Activated CD4-positive, alpha-beta T cell treated with anti-CD3 and anti-CD28 coated beads, Interleukin-2, Interleukin-6, amounts not matched to agents 100 ng/mL and 50 ng/mL, durations not matched to agents 16 hours and 8 hours (primary cell): ENCODE data around the gene COL12A1.
"Not testable (repeated sequence)": the region's sequence is repeated elsewhere in the genome, so short reads cannot be mapped to it uniquely, and the experiment has no call there.

ENCODE experiments used
- DNase-seq: peaks from one replicate; pipeline ENCODE4 v3.0.0-alpha.2; 2020

Gene COL12A1

DNA sequence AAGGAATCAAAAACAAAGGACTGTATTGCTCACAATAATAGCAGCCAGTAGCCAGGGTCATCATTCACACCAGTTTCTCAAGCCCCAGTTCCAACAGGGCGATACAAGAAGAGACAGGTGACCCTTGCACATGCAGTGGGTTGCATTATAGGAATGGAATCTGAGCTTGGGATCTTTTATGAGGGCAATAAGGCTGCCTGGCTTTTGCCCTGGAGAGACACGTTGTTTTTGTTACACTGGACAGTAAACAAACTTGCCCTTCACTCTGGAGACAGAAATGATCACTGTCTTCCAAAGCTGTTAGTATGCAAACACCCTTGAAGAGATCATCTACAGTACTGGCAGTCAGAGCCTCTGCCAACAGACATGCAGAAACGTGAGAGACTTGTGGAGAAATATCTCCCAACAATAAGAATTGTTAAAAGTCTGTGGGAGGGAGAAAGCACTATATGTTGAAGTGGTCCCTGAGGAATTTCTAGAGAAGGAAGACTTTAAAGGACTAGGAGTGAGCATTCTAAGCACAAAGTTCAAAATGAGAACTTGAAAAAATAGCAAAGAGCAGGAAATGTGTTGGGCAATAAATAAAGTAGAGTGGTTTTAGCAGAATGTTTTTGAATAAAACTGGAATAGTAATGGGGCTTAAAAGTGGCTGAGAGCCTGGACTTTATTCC, 6.2 kb upstream of the COL12A1 start:
- DNase-seq = no peak

DNA sequence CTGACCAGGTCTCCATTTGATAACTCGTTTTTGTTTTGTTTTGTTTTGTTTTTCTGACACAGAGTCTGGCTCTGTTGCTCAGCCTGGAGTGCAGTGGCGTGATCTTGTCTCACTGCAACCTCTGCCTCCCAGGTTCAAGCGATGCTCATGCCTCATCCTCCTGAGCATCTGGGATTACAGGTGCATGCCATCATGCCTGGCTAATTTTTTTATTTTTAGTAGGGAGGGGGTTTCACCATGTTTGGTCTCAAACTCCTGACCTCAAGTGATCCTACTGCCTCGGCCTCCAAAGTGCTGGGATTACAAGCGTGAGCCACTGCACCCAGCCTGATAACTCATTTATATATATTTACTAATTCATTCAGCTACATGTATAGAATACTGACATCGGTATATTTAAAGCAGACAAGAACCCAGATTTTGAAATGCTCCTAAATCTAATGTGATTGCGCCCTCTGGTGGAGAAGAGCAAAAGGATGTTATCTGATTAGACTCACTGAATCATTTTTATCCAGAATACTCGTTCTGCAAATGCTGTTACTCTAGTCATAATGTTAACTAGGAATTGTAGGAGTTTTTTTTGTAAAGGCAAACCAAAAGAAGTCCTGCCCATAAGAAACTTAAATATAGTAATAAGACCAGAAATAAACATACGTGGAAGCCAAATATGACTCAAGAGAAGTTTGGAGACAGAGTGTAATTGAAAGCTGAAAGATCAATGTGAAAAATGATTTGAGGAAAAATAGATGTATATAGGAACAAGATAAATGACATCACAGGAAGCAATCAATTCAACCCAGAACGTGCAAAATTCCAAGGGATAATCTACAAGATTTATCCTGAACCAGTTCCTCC, 5.3 kb upstream of the COL12A1 start:
- DNase-seq = peak; percentile 65

DNA sequence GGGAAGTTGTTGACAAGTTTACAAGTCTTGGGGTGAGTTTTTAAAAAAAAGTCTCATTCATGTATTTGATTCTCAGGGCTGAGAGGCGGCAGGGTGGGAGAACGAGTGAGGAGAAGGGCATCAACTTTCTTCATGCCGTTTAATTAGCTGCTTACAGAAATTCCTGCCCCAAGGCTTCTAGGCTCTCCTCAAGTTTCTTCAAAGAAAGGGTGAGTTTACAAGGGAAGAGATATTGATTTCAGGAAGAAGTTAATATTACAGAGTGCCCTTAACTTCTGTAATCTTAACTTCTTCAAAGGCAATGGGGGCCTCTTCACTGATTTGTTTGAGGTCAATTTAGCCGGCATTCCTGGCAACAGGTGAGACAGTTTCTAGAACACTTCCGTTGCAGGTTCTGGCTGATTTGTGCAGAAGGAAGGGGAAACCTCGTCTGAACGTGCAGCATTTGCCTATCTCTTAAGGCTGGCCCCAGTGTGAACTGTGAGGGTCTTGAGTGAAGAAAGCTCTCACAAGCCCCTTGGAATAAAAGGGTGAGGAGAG, 3.4 kb upstream of the COL12A1 start:
- no peak for DNase-seq

DNA sequence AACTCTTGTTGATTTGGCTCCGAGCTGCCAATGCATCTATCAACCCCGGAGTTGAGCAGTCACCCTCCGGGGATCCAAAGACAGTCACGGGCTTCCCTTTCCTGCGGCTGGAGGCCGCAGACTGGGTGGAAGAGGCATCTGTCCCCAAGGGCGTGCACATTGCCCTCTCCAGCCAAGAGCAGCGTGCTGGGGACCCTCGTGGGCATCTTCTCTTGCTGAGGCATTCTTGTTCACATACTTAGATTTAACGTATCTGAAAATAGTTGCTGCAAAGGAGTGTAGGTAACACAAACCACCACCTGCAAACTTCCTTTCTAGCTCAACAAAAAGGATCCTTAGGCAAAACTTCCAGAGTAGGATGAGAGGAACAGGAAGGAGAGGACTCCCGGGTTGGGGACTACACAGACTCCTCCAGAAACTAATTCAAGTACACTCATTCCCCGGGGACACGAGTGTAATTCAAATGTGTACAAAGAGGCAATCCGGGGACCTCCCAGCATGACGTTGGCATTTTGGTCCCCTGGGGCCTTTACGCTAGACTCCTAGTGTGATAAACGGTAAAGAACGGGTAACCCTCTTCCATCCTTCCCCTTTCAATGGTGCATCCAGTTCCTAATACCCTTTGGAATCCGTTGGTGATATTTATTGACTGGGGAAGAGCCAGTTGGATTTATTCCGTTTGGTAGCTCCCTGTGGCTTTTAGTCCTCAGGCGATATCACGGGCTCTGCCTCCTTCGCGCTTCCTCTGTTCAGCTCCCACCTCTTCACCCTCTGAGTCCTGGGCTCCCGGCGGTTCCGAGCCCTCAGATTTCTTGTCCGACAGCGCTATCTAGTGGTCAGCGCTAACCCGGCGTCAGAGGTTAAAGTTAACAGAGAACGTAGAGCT, 2.7 kb upstream of the COL12A1 start:
- DNase-seq = peak; percentile 86

DNA sequence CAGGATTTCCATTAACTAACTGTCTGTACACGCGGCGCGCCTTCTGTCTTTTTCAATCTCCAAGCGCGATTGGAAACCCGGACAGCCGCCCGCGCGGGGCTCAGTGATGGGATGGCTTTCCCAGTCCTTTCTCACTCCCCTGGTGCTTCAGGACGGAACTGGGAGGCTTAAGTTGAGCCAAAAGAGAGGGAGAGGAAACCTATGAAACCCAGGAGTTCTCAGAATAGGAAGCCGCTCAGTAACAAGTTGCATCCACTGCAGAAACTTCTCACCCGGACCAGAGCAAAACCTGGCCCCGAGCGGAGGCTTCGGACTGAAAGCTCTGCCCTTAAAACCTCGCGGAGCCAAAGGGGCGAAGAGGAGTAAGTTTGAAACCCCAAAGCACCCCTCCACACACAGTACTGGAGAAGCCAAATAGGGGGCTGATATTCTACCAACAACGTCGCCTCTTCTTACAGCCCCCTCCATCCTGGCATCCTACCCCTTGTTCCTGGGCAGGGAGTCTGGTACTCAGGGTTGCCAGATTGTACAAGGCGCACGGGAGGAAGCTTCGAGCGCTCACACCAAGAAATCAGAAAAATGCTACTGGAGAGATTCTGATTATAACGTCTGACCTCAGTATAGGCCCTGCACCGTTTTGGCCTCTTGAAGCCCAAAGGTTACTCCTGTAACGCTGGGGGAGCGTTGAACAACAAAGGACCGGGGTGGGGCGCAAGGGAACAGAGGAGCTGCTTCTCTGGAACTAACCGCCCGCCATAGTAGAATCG, 906 bp upstream of the COL12A1 start:
- no peak for DNase-seq

DNA sequence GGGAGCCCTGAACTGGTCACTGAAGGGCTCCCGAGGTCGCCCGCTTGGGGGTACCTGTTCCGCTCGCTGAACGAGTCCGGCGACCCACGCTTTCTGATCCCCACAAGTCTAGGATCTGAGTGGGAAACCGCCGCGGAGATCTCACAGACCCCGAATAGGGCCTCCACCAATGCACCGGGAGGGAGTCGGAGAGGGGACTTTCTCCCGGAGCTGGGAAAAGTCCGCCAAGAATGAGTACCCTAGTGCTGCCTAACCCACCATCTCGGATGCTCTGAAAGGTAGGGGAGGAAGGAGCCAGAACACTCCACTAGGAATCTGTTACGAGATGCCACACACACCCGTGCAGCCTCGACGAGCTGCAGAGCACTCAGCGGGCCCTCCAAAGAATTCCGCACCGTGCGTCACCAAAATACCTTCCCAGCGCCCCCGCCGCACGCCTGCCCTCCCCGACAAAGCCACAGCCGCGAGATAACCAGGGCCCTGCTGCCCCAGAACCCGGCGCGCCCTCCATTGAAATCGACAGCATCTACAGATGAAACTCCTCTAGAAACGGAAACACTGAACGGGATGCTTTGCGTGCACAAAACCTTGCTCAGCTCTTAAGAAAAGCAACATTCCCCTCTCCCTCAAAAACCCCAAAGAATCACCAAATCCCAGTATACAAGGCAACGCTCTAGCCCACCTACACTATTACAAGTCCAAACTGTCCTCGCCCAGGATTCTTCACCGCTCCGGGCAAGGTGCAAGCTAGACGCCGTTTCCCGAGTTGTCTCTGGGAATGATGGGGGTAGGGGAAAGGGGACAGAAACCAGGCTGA, 686 bp downstream of the COL12A1 start:
- no peak for DNase-seq

DNA sequence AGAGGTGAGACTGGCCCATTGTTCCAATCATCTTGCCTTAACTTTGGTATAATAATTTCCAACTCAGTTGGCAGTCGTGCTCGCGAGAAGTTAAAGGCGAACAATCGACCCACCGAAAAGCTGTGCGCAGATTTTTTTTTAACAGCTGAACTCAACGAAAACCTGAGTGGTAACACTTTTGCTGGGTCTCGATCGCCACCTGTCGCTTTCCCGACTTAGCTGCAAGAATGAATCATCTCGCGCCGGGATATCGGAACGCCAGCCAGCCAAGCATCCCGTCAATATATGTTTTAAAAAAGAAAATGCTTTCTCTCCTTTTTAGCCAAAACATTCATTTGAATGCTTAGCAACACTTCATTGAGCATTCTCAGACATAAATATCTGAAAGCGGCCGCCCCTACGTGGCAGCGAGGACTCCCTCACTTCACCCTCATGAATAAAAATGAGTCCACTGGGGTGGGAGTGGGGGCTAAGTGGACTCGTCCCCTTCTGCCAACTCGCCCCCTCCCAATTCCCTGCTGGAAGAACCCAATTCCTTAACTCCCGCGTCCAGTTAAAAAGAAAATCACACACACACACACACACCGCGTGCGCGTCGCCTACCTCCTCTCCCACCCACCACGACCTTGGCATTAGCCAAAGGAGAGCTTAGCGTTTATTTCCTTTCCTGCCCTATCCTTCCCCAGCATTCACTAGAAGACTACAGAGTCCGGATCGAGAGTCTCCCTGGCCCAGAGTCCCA, 1.5 kb downstream of the COL12A1 start:
- DNase-seq = peak; percentile 60

DNA sequence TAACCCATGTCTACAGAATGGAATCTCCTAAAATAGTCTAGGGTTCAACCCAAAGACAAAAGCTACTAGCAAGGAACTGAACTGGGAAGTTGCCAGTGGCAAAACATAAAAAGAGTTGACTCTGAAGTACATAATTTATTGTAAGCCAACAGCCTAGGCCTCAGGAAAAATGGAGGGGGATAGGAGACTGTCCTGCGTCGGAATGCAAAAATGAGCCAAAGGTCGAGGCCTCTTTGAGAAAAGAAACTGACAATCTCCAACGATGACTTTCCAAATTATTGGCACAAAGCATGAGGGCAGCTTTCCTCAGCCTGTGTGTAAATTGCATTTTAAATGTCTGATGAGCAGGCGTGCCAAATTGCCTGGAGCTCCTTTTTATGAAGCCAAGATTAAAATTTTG, 2.1 kb downstream of the COL12A1 start:
- no peak for DNase-seq

DNA sequence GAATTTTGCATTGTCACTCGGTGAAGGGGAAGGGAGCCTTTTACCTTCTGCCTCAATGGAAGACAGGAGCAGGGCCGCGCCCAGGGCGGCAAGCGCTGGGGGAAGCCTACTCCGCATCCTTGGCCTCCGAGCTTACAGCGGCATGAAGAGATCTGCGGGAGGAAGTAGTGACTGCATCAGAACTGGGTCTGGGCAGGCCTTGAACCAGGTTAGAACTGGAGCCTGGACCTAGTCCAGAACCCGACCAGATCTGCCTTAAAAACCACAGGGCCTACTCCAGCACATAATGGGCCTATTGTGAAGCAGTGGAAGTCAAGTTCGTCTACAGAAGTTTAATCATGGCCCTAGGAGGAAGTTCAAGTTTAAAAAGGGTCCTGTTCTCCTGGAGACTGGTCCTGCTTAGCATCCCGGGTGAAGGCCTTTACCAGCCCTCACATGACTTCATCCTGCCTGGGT, 3.1 kb downstream of the COL12A1 start:
- no peak for DNase-seq

DNA sequence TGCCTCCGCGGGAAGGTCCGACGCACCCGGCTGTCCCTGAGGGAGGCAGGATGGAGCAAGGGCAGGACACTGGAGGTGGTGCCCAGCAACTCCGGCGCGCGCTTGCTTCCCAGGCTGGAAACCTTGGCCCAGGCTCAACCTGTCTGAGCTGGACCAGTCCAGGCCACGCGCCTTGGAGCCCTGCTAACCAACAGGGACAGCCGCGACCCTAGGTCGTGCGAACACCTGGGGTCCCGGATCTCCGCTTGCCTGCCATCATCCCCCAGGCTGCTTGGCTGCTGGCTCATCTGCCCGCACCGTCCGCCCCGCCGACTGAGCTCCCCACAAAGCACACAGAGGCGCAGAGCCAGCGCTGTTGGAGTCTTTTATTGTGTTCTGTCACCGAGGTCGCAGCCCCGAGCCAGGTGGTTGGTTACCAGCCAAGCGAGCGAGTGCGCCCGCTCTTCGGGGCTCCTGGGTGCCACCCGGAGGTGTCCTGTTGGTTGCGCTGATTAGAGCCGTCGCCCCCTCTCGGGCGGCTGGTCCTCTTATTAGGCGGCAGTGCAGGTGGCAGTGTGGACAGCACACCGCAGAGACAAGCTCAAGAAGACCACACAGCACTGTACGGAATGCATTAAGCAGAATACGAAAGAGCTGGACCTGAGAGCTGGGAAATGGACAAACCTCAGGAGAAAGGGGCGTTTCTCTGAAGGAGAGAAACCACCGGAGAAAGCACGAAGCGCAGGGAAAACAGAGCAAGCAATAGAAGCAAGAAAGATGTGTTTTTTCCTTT, 3.8 kb downstream of the COL12A1 start:
- no peak for DNase-seq

DNA sequence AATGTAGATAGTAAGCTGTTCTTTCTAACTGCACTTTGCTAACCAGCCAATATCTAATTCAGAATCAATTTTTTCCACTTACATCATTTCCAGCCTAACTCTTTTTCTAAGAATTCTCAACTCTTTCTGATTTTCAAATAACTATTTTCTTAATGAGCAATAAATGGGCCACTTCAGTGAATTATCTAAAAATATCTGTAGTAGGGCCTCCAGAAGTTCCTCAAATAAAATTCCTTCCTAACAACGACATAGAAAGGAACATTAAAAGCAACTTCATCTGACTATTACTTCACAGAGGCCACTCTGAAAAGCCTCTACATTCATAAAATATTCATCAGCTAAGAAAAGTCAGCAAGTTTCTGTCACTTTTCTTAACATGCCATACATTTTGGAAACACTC, 4.8 kb downstream of the COL12A1 start:
- no peak for DNase-seq

DNA sequence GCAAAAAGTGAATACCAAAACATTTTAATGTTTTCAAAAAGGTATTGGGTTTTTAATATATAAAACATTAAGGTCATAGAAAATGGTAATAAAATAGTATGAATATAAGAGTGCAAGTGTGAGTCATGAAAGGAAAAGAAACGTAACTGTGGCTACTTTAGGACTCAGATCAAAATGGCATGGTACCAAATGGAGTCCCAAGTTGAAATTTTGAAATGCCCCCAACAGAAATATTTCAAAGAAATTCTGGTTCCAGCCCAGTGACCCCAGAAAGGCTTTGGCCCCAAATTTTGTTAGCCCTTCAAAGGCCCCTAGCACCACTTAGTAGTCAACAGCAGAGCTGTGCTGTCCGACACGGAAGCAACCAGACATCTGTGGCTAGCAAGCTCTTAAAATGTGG, 6.0 kb downstream of the COL12A1 start:
- no peak for DNase-seq

DNA sequence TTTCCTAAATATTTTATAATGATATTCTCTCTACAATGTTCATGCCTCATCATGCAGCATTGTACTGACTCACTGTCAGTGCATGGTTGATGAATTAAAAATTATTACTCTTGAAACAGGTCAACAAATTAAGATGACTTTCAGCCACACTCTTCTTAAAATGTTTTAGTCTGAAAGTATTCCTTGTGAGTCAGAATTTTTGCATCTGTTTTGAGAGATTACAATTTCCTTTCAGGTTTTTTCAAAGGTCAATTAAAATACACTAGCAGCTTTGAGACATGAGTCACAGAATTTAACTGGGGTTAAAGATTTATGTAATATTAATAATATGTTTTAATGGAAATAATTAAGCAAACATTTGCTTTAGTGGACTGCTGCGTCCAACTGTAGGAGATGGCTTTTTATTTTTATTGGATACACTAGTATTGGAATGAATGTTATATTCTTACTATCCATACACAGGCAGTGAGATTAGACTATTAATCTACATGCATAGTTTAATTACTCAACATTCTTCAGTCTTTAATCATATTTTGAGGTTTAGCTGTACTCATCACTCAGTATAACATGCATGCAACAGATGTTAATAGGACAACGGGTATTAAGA, 9.7 kb downstream of the COL12A1 start:
- DNase-seq = no peak

DNA sequence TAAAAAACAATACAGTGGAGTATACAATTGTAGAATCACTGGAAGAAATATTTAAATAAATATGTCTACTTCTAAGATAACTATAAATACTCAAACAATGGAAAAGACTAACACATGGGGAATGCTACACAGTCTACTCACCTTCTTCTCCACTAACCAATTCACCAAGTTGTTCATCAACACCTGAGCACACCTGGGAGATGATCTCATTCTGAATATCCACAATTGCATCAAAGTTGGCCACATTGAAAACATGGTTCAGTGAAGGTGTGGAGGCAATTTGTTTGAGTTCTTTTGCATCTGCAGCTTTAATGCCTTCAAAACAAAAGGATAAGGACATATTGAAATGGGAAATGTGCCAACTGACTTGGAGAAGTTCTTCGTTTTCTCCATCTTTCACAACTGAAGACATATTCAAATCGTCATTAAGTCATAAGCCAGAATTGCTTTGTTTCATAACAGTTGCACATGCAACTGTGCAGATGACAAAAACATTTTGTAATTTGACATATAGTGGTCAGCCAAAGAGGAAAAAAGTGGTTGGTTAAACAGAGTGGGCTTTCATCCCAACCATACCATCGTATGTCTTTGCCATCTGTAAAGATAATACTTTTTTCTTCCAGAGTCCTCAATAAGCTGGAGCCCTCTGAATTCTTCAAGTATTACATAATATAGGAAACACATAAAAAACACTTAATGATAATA, 17.5 kb downstream of the COL12A1 start:
- no peak for DNase-seq

DNA sequence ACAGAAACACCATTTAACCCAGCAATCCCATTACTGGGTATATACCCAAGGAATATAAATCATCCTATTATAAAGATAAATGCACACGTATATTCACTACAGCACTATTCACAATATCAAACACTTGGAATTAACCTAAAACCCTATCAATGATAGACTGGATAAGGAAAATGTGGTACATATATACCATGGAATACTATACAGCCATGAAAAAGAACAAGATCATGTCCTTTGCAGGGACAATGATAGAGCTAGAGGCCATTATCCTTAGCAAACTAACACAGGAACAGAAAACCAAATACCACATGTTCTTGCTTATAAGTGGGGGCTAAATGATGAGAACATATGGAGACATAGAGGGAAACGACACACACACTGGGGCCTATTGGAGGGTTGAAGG, 19.3 kb downstream of the COL12A1 start:
- DNase-seq = not testable (repeated sequence)

DNA sequence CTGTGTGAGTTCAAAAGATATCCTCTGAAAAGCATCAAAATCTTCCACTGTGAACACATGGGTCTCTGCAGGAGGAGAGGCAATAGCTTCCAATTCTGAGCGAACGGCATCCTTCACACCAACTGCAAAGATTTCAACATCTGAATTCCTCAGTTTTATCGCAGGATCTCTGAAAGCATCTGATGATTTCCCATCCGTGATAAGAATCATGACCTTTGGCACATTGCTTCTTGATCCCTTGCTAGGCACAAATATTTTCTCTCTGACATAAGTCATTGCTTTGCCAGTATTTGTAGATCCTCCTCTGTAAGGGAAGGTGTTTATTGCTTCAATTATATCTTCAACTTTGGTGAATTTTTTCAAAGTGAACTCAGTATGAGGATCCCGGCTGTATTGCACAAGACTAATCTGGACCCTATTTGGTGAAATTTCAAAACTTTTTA, 22.7 kb downstream of the COL12A1 start:
- DNase-seq = no peak

DNA sequence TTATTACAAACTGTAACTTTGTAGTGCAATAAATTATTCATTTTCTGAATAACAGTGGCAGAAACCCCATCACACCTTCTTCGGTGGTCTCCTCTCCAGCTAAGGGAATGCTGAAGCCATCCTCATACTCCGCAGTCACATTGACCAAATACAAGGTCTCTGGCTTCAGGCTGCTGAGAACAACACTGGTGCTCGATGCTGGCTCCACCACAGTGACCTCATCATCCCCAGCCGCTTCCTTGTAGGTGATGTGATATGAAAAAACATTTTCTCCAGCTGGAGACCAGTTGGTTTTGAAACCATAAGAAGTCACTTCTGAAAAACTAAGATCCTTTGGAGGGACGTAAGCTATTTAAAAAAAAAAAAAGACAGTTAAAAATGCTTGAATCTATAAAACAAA, 25.0 kb downstream of the COL12A1 start:
- no peak for DNase-seq

DNA sequence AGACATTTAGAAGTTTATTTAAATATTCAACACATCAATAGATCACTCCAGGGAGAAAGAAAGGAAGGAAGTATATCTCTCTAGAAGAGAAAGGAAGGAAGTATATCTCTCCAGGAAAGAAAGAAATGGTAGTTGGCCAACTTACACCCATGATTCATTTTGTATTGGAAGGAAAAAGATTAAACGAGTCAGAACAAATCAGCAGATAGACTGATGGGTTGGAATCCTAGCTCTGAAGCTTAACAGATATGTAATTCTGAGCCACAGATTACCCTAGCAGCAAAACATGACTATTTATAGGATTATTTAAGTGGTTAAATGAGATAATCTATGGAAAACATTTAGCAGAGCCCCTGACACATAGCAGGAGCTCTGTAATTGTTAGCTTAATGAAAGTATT, 27.1 kb downstream of the COL12A1 start:
- no peak for DNase-seq
